IMR-90 (cell line): Measurements from ENCODE around the gene FGF7. TPM values are rescaled to one million over a fixed set of nuclear protein-coding genes. Genes with fewer than 3 reads are reported as not detected.

Experiments used
- ATAC-seq: fragments of 200-7000 bp; cut with Tn5 transposase; 2 replicates; pipeline ENCODE4 v1.9.1; 2020; ENCODE audit warnings: low read depth, mild to moderate bottlenecking, moderate library complexity
- BruUV-seq: library from RNA; stranded (reverse); fragments of 400-500 nt; replicated peaks from 2 replicates; lab custom pipeline; 2021; lab: Mats Ljungman, UMichigan
- CTCF ChIA-PET: fragments of 300-600 bp; formaldehyde crosslinking; extraction: SDS; loops from one replicate; lab custom pipeline; 2021; ENCODE audit warnings: antibody characterized with exemption; lab: Yijun Ruan, JAX
- POLR2A ChIA-PET: fragments of 300-600 bp; sonication (Branson Sonifier 250); formaldehyde crosslinking; loops from one replicate; lab custom pipeline; 2022; ENCODE audit warnings: antibody characterized with exemption; ENCODE audit not compliant: unreplicated experiment; lab: Charles Lee
- DNase-seq: peaks from one replicate; pipeline ENCODE4 v3.0.0; 2013
- H2AFZ ChIP-seq: replicated peaks from 2 replicates; pipeline ENCODE3; 2013; ENCODE audit warnings: low read length, mild to moderate bottlenecking; ENCODE audit not compliant: poor library complexity
- H2AK5ac ChIP-seq: 2 replicates; pipeline ENCODE4 v1.6.1; 2013; ENCODE audit warnings: low read depth, low read length, inconsistent platforms
- H2AK9ac ChIP-seq: replicated peaks from 2 replicates; pipeline ENCODE3; 2013; ENCODE audit warnings: mild to moderate bottlenecking, low read depth, low read length, moderate library complexity; ENCODE audit not compliant: poor library complexity
- H2BK120ac ChIP-seq: 2 replicates; pipeline ENCODE4 v1.6.1; 2013; ENCODE audit warnings: low read depth, low read length, inconsistent platforms
- H2BK15ac ChIP-seq: 3 replicates; pipeline ENCODE4 v1.6.1; 2013; ENCODE audit warnings: low read depth, low read length, inconsistent platforms
- H2BK20ac ChIP-seq: 2 replicates; pipeline ENCODE4 v1.6.1; 2013; ENCODE audit warnings: low read depth, mild to moderate bottlenecking, inconsistent platforms, low read length, moderate library complexity
- H2BK5ac ChIP-seq: 2 replicates; pipeline ENCODE4 v1.6.1; 2013; ENCODE audit warnings: mild to moderate bottlenecking, low read depth, low read length, inconsistent platforms; ENCODE audit not compliant: poor library complexity, severe bottlenecking
- H3K14ac ChIP-seq: replicated peaks from 2 replicates; pipeline ENCODE4 v1.6.1; 2013; ENCODE audit warnings: low read depth, low read length, inconsistent platforms
- H3K18ac ChIP-seq: 2 replicates; pipeline ENCODE4 v1.6.1; 2013; ENCODE audit warnings: low read depth, low read length, control low read depth
- H3K23ac ChIP-seq: 2 replicates; pipeline ENCODE4 v1.6.1; 2013; ENCODE audit warnings: low read depth, low read length, inconsistent platforms
- H3K27ac ChIP-seq: 2 replicates; pipeline ENCODE4 v1.5.1; 2013; ENCODE audit warnings: mild to moderate bottlenecking, control low read depth, low read length; ENCODE audit not compliant: insufficient read depth
- H3K27me3 ChIP-seq: 2 replicates; pipeline ENCODE4 v1.6.1; 2013; ENCODE audit warnings: low read length; ENCODE audit not compliant: control insufficient read depth, insufficient read depth
- H3K36me3 ChIP-seq: 2 replicates; pipeline ENCODE4 v1.6.1; 2013; ENCODE audit warnings: low read length, mixed read lengths; ENCODE audit not compliant: control insufficient read depth, insufficient read depth
- H3K4ac ChIP-seq: 2 replicates; pipeline ENCODE4 v1.6.1; 2013; ENCODE audit warnings: low read depth, low read length, inconsistent platforms
- H3K4me1 ChIP-seq: 2 replicates; pipeline ENCODE4 v1.6.1; 2013; ENCODE audit warnings: low read length, mixed read lengths; ENCODE audit not compliant: control insufficient read depth, insufficient read depth
- H3K4me2 ChIP-seq: 2 replicates; pipeline ENCODE4 v1.6.1; 2013; ENCODE audit warnings: low read depth, mild to moderate bottlenecking, control low read depth, low read length, moderate library complexity
- H3K4me3 ChIP-seq: 2 replicates; pipeline ENCODE4 v1.5.1; 2013; ENCODE audit warnings: low read depth, mild to moderate bottlenecking, control low read depth, low read length, moderate library complexity; ENCODE audit not compliant: insufficient read depth
- H3K56ac ChIP-seq: 2 replicates; pipeline ENCODE4 v1.6.1; 2013; ENCODE audit warnings: low read length, inconsistent platforms; ENCODE audit not compliant: insufficient read depth; ENCODE audit errors: extremely low read depth
- H3K79me1 ChIP-seq, 2 experiments: 2 replicates each; pipeline ENCODE4 v1.6.1; 2013; ENCODE audit warnings: low read length in 2 of 2, inconsistent platforms in 1 of 2, low read depth in 1 of 2
- H3K9ac ChIP-seq: 2 replicates; pipeline ENCODE4 v1.6.1; 2013; ENCODE audit warnings: low read depth, low read length, control low read depth
- H3K9me1 ChIP-seq: 2 replicates; pipeline ENCODE4 v1.6.1; 2013; ENCODE audit warnings: low read length, inconsistent platforms; ENCODE audit not compliant: insufficient read depth
- H3K9me3 ChIP-seq: 2 replicates; pipeline ENCODE4 v1.6.1; 2013; ENCODE audit warnings: low read length; ENCODE audit not compliant: control insufficient read depth, insufficient read depth
- H4K20me1 ChIP-seq: 2 replicates; pipeline ENCODE4 v1.6.1; 2013; ENCODE audit warnings: low read length, inconsistent platforms; ENCODE audit not compliant: insufficient read depth
- H4K5ac ChIP-seq: 2 replicates; pipeline ENCODE4 v1.6.1; 2013; ENCODE audit warnings: mild to moderate bottlenecking, low read depth, low read length, control low read depth
- H4K8ac ChIP-seq, 2 experiments: 2 replicates each; pipeline ENCODE4 v1.6.1; 2013; ENCODE audit warnings: low read depth in 2 of 2, low read length in 2 of 2, control low read depth in 1 of 2, inconsistent platforms in 1 of 2
- H4K91ac ChIP-seq: 2 replicates; pipeline ENCODE4 v1.6.1; 2013; ENCODE audit warnings: low read depth, low read length, inconsistent platforms; ENCODE audit not compliant: insufficient read depth
- dilution Hi-C: fragments of 300-500 bp; cut with HindIII; formaldehyde crosslinking; loops from one replicate; pipeline ENCODE4 v1.14.3; 2018; ENCODE audit warnings: low sequenced_read_pairs; ENCODE audit not compliant: unreplicated experiment
- in situ Hi-C: fragments of 300-500 bp; cut with MboI; formaldehyde crosslinking; loops from 3 replicates; pipeline ENCODE4 v1.14.3; 2019; ENCODE audit warnings: low sequenced_read_pairs, inconsistent platforms, mixed read lengths
- intact Hi-C: fragments of 100-400 bp; cut with micrococcal nuclease; formaldehyde crosslinking; loops from 2 replicates; pipeline ENCODE4 v1.10.0; 2022
- polyA plus RNA-seq, 3 experiments: library from polyadenylated mRNA; depleted of rRNA; stranded (reverse); fragments of >200 nt; gene quantifications; 2 replicates each; pipeline ENCODE4 v1.2.3, GENCODE V29; 2012; ENCODE audit warnings: low replicate concordance in 1 of 3
- total RNA-seq: library from RNA; depleted of rRNA; stranded (reverse); fragments of >200 nt; gene quantifications from 2 replicates; pipeline ENCODE4 v1.2.3, GENCODE V29; 2012
- TF ChIP-seq, protein P1 (sequence below): fragments of 150-350 bp; IDR thresholded peaks from 2 replicates; pipeline ENCODE4 v1.6.1; 2017; ENCODE audit warnings: mild to moderate bottlenecking, antibody characterized with exemption, low read length, low read depth

The FGF7 gene
- total and polyA plus RNA-seq, 2 of the 4 experiments (the other 2 are of a cell fraction) = 27.3 to 34.8 TPM

DNA sequence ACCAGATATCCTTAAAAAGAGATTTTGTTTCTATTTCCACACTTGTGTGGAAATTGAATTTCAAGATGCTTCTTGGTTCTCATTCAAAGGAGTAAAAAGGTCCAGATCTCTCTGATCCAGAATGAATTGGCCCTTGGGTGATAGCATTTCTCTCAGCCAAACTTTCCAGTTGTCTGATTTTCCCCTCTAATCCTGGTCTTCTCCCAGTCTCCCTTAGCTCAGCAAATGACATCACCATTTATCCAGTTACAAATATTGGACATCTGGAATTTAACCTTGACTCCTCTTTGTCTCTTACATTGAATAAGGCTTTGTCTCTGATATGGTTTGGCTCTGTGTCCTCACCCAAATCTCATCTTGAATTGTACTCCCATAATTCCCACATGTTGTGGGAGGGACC lies 10.2 kb upstream of the FGF7 start:
- no peak for ATAC-seq
- Histone ChIP-seq H3K56ac (no peak overlapping the region), H2AK9ac (no peak overlapping the region), H4K91ac (no peak overlapping the region), H3K18ac (no peak overlapping the region; the same call in 1 of the 2 replicates), H3K14ac (no peak overlapping the region), H3K9ac (no peak overlapping the region), H4K20me1 (no peaks in the 10 kb centered on the region), H2BK20ac (peak overlapping the region; percentile 86), H4K5ac (no peak overlapping the region), H3K4me1 (peaks cover 2% of the 10 kb centered on the region; the same call in 1 of the 2 replicates), H4K8ac (no peak overlapping the region), H2AFZ (no peak overlapping the region), H2BK15ac (peak overlapping the region; percentile 74; the same call in 1 of the 3 replicates), H3K36me3 (no peaks in the 10 kb centered on the region), H2BK5ac (no peak overlapping the region), H3K4ac (no peak overlapping the region), H3K23ac (no peak overlapping the region), H2AK5ac (peak overlapping the region; percentile 5; the same call in 1 of the 2 replicates), H3K9me1 (no peaks in the 10 kb centered on the region), H3K27ac (no peak overlapping the region), H2BK120ac (peak overlapping the region; percentile 69), H3K27me3 (no peaks in the 10 kb centered on the region), H3K9me3 (no peaks in the 10 kb centered on the region), H3K79me1 (no peaks in the 10 kb centered on the region), H3K4me2 (no peak overlapping the region), H3K4me3 (no peak overlapping the region)
- CTCF ChIA-PET = no interaction called here
- DNase-seq = no peak
- dilution Hi-C loops (no loop called here), in situ Hi-C loops (loop anchor here (25.0 kb wide), 2 partner anchors 550 to 900 kb away; no protein-coding TSS in a partner anchor), intact Hi-C loops (no loop called here)
- TF ChIP-seq, protein P1, sequence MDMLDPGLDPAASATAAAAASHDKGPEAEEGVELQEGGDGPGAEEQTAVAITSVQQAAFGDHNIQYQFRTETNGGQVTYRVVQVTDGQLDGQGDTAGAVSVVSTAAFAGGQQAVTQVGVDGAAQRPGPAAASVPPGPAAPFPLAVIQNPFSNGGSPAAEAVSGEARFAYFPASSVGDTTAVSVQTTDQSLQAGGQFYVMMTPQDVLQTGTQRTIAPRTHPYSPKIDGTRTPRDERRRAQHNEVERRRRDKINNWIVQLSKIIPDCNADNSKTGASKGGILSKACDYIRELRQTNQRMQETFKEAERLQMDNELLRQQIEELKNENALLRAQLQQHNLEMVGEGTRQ = no peak
- BruUV-seq = no TSS peak
- POLR2A ChIA-PET = no interaction called here
